Measurements from ENCODE around the gene COPS6.

The COPS6 gene

DNA sequence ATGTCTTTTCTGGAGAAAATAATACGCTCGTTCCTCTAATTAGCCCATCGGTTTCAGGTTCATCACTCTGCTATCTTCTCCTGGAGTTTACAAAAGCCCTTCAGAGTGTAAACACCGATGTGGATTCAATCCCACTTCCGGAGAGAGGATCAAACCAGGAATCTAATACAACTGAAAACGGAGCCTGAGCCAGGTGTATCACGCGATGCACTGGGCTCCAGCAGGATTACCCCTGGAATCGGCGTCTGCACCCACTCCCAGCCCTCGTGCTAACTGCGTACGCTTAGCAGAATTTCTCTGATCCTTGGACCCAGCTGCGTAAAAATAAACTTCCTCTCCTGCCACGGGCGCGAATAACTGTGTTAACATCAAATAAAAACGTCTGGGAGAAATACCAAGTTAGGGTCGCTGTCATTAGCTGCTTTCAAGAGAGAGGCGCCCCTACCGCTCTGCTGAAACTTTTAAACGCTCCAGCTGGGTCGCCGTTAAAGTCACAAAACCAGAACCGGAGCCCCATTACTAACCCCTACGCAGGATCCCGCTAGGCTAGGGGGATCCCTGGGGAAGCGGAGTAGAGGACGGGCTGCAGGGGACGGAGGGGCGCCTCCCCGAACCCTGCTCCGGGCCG lies 7.7 kb upstream of the COPS6 start:
- peak; percentile 47 for DNase-seq (ENCODE audit: low spot score)

DNA sequence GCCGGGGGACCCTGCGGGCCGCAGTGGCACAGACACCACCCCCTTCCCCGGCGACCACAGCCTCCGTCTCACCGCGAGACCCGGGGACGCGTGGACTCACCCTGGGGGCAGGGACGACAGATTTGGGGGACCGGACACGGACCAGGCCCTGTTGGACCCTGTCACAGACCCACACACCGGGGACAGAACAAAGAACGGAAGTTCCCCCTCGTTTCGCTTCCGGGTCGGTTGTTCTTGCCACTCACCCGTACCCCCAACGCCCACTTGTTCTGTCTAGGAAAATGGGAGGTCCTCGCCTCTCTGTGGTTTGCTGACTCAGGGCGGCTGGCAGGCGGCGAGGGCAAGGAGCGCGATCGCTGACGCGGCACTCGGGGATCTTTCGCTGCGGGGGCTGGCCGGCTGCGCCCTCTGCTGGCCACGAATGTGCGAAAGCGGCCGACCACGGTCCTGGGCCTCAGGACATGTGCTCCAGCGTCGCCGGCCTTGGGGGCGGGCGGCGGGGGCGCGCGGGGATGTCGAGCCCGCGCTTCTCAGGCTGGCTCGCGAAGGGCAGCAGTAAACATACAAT lies 7.2 kb upstream of the COPS6 start, which contains the start of gene ZNF3:
TSS of gene ZNF3 (minus strand) at position 189 of the 568 bp plus-strand sequence. CDS start 4,366 bp downstream, outside the sequence.
- DNase-seq (ENCODE audit: low spot score), result peak; percentile 94

DNA sequence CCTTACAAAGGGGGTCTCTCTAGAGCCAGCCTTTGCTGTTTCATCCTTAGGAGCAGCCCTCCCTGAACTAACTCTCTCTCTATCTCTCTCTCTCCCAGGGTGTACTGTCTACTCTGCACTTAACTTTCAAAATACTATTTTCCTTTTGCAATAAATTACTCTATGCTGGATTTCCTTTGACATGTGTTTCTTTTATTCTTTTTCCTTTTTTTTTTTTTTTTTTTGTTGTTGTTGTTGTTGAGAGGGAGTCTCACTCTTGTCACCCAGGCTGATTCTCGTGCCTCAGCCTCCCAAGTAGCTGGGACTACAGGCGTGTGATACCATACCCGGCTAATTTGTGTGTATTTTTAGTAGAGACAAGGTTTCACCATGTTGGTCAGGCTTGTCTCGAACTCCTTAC lies 5.8 kb upstream of the COPS6 start:
- no peak for DNase-seq (ENCODE audit: low spot score)

DNA sequence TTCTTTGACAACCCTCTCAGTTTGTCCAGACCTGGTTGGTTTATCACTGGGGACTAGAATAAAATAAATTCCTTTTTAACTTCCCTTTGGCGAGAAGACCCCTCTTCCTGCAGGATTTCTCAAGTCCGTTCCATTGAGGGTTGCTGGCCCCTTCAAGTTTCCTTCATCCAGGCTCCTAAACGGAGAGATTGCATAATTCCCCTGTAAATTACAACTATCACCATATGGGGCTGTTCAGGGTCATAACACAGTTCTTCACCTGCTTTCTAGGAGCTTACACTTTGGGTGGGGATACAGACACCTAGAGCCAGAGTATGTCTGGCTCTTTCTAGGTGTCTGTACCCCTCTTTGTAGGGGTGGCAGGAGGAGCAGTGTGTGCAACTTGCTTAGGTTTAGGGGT lies 3.3 kb upstream of the COPS6 start:
- DNase-seq (ENCODE audit: low spot score), result no peak

DNA sequence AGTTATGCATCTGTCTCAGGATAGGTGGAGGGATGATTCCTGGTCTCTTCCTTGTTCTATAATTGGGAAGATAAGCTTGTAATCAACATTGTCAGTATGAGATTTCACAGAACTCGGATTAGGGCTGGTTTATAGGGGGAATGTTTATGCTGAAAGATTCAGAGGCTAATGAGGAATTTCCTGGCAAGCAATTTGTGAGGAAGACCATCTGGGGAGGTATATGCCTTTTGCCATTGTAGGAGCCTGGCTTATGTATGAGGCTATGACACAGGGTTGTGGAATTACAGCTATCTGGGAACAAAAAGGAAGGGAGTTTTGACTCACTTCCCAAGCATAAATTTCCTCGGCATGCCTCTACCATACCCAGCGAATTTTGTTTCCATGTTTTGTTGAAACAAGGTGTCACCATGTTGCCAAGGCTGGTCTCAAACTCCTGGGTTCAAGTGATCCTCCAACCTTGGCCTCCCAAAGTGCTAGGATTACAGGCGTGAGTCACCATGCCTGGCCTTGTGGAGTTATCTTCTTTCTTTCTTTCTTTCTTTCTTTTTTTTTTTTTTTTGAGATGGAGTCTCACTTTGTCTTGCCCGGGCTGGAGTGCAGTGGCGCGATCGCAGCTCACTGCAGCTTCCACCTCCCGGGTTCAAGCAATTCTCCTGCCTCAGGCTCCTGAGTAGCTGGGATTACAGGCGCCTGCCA lies 1.6 kb upstream of the COPS6 start:
- DNase-seq (ENCODE audit: low spot score), result no peak

DNA sequence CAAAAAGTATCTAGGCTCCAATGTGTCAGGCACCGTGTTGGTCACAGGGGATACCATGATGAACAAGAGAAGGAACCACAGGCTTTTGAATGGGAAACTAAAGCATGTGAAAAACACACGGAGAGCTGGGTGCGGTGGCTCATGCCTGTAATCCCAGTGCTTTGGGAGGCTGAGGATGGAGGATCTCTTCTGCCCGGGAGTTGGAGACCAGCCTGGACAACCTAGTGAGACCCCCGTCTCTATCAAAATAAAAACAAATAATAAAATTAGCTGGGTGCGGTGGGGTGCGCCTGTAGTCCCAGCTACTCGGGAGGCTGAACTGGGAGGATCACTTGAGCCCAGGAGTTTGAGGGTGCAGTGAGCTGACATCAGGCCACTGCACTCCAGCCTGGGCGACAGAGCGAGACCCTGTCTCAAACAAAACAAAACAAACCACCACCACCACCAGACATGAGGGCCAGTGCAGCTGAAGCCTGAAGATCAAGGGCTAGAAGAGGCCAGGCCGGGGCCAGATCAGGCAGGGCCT lies 611 bp upstream of the COPS6 start:
- DNase-seq (ENCODE audit: low spot score), result no peak

DNA sequence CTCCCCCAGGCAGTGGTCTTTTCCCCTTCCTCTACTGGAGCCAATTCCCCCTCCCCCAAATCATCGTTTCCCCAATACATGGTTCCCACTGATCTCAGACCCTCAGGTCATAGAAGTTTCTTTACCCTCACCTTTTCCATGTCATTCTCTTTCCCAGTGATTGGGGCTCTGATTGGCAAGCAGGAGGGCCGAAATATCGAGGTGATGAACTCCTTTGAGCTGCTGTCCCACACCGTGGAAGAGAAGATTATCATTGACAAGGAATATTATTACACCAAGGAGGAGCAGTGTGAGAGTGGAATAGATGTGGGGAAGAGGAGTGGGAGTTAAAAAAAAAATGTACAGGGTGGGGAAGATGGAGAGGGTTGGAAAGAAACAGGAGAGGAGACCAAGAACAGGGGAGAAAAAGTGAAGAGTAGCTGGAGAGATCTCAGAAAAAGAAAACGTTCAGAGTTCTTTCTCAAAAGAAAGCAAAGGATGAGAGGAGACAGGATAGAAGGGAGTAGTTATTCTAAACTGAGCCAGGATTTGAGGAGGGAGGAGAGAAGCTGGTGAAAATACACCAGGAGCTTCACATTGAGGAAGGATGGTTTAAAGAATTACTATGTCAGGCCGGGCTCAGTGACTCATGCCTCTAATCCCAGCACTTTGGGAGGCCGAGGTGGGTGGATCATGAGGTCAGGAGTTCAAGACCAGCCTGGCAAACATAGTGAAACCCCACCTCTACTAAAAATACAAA lies 858 bp downstream of the COPS6 start:
- no peak for DNase-seq (ENCODE audit: low spot score)

DNA sequence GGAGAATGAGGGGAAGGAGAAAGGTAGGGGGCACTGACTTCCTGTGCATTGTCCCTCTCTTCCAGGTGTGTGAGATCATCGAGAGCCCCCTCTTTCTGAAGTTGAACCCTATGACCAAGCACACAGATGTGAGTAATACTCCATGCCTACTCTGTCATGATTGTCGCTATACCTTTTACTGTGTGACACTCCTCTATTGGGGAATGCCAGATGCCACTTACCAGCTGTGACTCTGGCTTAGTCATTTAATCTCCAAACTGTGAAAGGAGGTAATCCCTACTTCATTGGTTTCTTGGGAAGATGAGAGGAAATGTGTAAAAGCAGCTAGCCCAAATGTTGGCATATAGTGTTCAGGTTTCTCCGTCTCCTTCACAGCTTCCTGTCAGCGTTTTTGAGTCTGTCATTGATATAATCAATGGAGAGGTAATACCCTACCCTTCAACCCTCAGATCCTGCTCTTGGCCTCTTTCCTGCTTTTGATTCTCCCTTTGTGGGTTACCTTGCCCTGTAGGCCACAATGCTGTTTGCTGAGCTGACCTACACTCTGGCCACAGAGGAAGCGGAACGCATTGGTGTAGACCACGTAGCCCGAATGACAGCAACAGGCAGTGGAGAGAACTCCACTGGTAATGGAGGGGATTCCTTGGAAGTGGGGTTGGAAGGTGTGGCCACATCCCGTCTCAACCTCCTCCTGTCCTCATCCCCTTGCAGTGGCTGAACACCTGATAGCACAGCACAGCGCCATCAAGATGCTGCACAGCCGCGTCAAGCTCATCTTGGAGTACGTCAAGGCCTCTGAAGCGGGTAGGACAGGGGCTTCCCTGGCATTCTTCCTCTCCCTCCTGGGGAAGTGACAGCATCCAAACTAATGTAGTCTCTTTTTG lies 2.0 kb downstream of the COPS6 start:
- DNase-seq (ENCODE audit: low spot score), result no peak

DNA sequence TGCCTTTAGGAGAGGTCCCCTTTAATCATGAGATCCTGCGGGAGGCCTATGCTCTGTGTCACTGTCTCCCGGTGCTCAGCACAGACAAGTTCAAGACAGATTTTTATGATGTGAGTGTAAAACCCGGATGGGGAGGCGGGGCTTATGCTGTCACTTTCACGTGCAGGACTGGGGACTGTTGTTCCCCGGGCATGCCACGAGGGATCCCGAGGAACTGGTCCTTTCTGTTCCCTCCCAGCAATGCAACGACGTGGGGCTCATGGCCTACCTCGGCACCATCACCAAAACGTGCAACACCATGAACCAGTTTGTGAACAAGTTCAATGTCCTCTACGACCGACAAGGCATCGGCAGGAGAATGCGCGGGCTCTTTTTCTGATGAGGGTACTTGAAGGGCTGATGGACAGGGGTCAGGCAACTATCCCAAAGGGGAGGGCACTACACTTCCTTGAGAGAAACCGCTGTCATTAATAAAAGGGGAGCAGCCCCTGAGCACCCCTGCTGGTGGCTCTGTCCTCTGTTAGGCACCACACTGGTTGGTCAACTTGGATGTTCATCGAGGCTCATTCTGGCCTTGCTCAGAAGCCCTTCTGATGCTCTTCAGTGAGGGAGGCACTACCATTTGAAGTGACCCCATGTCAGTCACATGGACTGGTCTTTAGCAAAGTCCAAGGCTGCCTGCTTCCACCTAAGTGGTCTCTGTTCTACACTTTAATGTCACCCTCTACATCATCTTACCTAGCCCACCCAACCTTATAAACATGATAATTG lies 2.8 kb downstream of the COPS6 start:
- DNase-seq (ENCODE audit: low spot score), result no peak

DNA sequence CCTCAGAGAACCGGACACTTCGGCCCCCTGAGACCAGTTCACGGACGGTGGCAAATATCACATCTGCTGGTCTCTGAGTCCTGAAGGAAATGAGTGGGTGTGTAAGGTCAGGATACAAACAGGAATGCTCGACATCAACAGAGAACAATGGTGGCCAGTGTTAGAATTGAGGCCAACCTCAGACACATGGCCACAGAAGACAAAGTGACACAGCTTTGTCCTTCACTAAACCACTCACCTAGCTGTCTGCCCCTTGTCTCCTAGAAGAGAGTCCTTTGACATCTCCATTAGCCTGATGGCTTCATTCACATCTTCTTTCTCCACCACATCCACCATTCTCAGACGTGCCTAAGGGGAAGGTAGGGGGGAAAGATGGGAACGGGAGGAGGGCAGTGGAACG lies 4.3 kb downstream of the COPS6 start:
- no peak for DNase-seq (ENCODE audit: low spot score)

DNA sequence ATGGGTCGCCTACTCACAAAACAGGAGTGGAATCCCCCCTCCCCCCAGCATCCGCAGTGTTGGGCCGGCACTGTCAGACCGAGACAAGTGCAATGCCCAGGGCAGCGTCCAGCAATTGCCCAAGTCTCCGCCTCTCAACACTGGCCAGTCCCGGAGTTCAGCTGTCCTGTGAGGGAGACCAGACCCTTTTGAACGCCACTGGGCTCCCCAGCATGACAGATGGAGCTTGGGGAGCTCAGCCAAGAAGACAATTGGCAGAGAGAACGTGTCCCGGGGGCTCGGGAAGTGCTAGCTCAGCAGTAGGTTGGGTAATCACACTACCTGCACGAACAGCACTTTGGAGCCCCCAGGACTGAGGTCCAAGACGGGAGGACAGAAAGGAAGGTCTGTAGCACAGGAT lies 4.7 kb downstream of the COPS6 start:
- DNase-seq (ENCODE audit: low spot score), result no peak

DNA sequence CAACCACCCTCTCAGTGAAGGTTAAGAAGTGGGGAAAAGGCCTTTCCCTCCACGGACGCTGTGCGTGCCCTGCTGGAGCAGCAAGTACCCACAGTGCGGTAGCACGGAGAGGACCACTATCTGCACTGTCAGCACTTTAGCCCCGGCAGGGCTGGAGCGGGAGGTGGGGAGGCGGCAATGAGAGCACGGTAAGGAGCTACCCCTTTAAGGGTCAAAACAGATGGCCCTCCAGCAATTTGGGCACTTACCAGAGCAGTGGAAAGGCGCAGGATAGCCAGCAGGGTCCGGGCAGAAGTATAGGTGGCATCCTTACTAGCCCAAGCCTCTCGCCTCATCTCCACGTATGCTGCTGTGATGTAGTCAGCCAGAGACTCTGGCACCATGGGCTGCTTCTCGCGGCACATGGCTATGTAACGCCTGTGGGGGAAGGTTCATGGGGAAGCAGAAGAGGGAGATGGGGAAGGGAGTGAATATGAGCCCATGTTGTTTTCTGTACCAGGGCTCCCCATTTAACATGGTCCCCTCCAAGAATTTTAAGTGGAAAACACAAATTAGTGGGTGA lies 5.2 kb downstream of the COPS6 start:
- no peak for DNase-seq (ENCODE audit: low spot score)

DNA sequence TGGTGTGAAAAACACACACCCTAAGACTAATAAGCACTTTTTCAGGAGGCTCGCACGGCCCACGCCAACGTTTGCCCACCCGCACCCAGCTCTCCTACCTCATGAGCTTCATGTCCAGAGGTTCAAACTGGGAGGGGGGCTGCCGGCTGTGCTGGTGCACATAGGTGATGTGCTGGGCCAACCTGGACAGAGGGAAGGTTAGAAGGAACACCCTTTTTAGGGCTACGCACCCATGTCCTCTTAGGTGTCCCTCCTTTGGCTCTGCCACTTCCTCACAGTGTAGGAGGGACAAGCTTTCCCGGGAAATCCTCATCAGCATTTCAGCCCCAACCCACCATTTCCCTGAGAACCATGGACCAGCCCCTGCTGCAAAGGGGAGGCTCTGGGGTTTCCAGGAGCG lies 6.5 kb downstream of the COPS6 start:
- no peak for DNase-seq (ENCODE audit: low spot score)

DNA sequence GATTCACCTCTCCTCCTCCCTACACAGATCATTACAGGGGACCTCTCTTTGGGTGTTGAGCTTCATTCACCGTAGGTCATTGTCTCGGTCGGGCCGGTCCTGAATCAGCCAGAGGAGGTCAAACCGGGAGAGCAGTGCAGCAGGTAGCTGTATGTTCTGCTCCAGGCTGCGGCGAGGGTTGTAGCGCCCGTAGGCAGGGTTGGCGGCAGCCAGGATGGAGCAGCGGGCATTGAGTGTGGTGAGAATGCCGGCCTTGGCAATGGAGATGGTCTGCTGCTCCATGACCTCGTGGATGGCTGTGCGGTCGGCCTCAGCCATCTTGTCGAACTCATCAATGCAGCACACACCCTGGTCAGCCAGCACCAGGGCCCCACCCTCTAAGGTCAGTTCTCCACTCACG lies 6.9 kb downstream of the COPS6 start:
- no peak for DNase-seq (ENCODE audit: low spot score)

DNA sequence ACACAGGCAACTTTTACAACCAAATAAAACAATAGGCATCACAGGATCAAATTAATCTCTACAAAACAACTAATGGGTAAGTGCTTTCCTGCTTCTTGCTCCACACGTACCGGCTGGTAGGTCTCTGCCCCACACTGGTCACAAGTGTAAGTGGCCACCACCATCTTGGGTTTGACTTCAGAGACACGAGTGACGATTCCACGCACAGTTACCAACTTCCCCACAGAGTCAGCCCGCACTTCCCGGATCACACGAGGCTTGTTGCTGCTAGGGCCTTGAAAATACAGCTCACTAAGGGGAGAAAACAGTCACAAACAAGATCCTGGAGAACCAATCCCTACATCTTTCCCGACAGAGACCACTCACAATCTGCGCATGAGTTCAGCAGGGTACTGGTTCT lies 10.1 kb downstream of the COPS6 start:
- DNase-seq (ENCODE audit: low spot score), result no peak

DNA sequence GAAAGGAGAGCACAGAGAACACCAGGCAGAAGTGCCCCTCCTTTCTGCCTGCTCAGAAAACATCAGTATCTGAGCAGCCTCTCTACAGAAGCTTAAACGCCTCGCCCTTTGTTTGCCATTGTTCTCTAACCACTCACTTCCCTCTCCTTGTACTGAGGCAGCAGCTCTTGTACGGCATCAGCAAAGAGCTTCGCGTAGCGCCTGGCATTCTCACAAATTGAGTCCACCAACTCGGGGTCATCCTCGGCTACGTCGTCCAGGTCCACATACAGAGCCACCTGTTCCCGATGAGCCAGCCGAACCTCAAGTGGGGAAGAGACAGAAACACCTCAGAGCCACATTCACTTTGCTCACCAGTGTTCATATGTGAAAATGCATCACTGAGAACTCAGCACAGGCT lies 10.7 kb downstream of the COPS6 start:
- DNase-seq (ENCODE audit: low spot score), result no peak

DNA sequence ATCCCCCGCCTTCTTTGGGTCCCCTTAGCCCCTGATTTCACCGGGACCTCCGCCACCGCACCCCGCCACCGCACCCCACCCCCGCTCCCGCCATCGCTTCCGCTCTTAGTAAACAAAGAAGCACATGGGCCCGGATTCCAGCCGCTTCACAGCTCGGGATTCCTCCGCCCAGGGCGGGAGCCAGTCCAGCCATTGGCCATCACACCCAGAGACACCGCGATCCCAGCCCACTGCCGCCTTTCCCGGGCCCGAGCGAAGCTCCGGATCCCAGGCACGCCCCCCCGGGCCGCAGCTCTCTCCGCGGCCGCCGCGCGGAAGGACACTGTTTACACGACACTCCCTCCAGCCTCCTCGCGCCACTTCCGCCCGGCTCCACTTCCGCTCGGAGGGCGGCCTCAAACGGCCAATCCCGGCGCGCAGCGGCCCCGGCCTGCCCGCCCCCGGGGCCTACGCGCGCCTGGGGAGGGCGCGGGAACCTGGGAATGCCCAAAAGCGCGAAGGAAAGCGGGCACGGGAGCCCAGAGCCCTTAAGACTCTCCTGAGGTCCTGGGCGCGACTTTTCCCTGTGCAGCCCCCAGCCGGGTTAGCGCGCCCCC lies 11.7 kb downstream of the COPS6 start:
- peak; percentile 97 for DNase-seq (ENCODE audit: low spot score)

DNA sequence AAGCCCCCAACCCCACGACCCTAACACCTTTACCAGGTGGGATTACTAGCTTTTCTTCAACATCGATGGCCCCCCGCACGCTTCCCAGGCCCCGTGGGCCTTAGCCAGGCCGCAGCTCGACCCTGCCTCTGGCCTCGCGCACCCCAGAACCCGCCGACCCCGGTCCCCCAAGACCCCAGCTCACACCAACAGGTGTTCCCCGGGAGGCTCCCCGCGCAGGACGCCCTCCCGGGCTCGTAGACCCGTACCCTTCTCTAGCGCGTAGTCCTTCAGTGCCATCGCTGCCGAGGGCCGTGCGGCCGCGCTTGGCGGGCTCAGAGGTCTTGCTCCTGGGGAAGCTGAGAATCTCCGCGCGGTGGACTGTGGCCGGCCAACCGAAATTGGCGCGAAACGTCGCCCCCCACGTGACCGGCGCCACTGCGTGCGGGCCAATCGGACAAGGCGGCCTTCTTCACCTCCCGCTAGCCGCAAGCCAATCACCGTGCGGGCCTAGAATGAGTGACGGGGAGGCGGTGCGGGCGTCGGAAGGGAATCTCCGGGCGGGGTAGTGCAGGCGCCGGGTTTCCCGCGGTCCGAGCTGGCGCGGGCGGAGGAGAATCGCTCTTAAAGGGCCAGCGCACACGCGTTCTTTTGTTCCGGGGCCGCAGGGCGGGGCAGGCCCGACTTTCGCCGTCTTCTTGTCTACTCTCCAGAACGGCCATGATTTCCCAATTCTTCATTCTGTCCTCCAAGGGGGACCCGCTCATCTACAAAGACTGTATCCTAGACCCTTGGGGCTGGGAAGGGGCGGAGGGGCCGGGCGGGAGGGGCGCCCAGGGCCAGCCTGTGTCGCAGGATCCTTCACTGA lies 12.5 kb downstream of the COPS6 start, which contains the start of the genes AP4M1 and MCM7:
TSS of gene AP4M1 (plus strand) at position 628 of the 847 bp plus-strand sequence. CDS start at position 700, 72 bp downstream.
TSS of gene MCM7 (minus strand) at position 382 of the 847 bp plus-strand sequence. CDS start at position 279, 103 bp downstream.
- DNase-seq (ENCODE audit: low spot score), result peak; percentile 99

All from HuH-7 (cell line).